HG02623 (cell line): ENCODE measurements around the gene SLC10A7.
"Not testable (repeated sequence)": the region's sequence is repeated elsewhere in the genome, so short reads cannot be mapped to it uniquely, and the experiment has no call there.

Experiments used
- ATAC-seq: cut with Tn5 transposase; IDR thresholded peaks from one replicate; pipeline ENCODE4 v1.9.1; 2021; ENCODE audit warnings: moderate library complexity; ENCODE audit not compliant: unreplicated experiment

The SLC10A7 gene

GRCh38 chr4:146368209-146368608, 153.5 kb downstream of the SLC10A7 start:
- no peak for ATAC-seq

DNA sequence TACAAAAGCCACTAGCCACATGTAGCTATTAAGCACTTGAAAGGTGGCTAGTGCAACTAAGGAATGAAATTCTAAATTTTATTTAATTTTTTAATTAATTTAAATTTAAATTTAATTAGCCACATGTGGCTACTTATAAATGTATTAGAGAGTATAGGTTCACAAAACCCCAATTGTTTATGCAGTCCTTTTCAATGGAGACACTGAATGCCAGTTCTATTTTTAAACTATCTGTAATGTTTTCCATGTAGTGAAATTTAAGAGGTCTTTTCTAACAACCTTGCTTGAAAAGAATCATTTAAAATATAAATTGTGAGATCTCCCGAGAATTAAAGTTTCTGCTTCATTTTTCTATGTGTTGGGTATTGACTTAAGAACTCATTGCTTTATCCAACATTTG, 154.4 kb downstream of the SLC10A7 start:
- no peak for ATAC-seq

DNA sequence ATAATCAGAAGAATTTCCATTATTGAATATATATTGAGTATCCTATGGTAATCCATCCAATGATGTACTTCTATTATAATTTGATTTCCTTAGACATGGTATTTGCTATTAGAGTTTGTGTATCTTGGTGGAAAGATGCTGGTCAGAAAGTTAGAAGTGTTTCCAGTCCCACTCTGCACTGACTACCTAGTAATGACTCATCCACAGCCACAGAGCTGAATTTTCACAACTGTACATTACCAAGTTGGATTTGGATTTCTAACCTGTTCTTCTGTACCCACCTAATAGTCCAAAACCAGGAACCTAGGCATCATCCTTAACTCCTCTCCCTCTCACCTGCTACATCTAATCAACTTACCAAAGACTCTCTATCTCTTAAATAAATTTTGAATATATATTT, 162.0 kb downstream of the SLC10A7 start:
- no peak for ATAC-seq

GRCh38 chr4:146350114-146350513, 171.6 kb downstream of the SLC10A7 start:
- not testable (repeated sequence) for ATAC-seq

DNA sequence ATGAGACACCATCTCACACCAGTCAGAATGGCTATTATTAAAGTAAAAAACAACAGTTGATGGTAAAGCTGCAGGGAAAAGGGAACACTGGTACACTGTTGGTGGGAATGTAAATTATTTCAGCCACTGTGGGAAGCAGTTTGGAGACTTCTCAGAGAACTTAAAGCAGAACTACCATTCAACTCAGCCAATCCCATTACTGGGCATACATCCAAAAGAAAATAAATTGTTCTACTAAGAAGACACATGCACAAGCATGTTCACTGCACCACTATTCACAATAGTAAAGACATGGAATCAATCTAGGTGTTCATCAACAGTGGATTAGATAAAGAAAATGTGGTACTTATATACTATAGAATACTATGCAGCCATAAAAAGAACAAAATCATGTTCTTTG, 172.4 kb downstream of the SLC10A7 start:
- ATAC-seq: no peak

- no peak for ATAC-seq
Observed at GRCh38 chr4:146347822-146348221, 173.9 kb downstream of the SLC10A7 start.

GRCh38 chr4:146346276-146346675, 175.5 kb downstream of the SLC10A7 start:
- no peak for ATAC-seq

GRCh38 chr4:146343776-146344175, 178.0 kb downstream of the SLC10A7 start:
- ATAC-seq: no peak

DNA sequence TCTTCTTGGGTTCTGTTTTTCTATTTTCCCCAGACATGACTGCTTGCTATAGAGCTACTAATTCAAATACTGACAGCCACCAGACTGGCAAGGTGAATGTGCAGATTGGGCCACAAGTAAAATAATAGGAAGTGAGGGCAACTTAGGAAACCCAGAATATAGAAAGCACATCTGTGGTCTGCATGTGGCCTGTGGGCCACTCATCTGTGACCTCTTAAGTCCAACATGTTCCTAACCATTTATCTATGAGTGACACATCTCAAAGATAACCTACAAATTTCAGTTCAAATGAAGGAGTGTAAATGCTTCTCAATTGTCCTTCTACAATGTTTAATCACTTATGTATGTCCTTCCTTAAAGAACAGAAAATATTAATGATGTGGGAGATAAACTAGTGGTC, 178.5 kb downstream of the SLC10A7 start:
- peak; percentile 85 for ATAC-seq

DNA sequence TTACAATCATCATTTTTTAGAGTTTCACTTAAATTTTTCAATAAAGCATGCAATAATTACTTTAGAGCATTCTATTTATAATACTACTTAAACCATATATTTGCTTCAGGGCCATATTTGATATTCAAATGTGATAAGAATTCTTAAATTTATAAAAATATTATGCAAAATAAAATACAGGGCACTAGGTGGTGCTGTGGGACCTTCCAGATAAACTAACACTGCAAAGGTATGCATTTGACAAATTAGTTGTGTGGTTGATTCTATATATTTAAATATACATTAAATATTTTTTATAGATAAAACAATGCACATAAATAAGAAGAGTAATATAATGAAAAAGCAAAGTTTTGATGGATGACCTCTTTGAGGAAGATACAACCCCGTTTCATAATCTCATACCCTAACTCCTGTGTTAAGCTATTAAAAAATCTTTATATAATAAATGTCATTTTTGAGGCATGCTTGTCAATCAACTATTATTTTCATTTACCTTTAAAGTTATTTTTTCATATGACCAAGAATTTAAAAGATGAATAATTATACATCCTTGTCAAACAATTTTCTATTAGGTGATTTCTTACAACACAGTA, 179.0 kb downstream of the SLC10A7 start:
- ATAC-seq: no peak

- ATAC-seq: no peak
Observed at GRCh38 chr4:146340798-146341197, 180.9 kb downstream of the SLC10A7 start.

GRCh38 chr4:146338512-146338911, 183.2 kb downstream of the SLC10A7 start:
- ATAC-seq: no peak

GRCh38 chr4:146336410-146336807, 185.3 kb downstream of the SLC10A7 start:
- ATAC-seq: no peak

DNA sequence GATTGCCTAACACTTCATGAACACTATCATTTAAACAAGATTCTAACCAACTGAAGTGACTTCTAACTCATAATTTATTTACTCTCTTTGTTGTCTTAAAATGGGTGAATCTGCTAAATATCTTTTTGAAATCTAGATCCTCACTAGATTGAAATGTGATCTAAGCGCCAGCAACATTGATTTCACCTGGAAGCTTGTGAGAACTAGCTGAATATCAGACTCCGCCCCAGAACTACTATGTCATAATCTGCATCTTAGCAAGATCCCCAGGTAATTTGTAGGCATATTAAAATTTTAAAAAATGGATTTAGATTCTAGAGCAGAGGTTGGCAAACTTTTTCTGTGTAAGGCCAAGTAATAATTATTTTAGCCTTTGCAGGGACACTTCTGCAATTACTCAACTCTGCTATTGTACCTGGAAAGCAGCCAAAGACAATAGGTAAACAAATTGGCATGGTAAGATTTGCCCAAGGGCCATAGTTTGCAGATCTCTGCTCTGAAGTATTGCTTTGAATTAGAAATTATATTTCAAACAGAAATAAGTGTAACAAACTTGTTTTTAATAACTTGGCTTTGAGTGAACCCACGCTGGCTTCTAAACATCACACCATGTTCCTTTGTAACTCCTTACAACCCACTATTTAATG, 185.9 kb downstream of the SLC10A7 start:
- ATAC-seq: no peak

DNA sequence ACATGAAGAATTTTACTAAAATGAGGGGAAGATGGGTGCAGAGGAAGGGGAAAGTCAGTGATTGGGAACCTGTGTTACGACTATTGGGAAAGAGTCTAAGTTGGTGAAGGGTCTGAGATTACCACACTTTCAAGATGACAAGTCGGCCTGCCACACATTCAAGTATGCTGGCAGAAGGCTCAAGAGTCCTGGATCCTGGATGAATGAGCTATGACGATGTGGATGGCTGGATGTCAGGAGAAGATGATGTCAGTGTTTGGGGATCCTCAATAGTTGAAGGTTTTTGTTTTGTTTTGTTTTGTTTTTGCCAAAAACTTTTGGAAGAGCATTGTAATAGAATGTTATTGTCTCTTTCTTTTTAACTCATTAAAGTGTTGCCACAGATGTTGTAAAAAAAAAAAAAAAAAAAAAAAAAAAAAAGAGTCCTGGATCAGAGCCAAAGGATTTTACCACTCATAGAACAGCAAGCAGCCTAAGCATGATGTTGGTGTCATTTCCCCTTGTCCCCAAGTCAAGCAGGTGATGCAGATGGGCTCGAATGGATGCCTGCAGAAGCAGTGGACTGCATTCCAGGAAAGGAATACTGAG, 186.8 kb downstream of the SLC10A7 start:
- ATAC-seq: no peak

DNA sequence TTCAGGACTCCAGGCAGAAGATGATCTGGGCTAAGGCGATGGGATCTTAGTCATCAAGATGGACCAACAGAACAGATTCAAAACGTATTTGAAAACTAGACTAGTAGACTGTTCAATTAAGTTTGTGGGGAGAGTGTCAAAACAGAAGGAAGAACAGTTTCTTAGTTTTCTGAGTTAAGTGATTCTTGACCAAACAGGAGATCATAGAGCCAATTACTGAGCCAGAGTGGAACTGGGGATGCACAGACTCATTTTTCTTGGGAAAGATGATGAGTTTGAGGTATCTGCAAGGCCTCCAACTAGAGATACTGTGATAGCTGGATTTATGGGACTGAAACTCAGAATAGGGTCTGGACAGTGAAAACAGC, 187.9 kb downstream of the SLC10A7 start:
- ATAC-seq: no peak

DNA sequence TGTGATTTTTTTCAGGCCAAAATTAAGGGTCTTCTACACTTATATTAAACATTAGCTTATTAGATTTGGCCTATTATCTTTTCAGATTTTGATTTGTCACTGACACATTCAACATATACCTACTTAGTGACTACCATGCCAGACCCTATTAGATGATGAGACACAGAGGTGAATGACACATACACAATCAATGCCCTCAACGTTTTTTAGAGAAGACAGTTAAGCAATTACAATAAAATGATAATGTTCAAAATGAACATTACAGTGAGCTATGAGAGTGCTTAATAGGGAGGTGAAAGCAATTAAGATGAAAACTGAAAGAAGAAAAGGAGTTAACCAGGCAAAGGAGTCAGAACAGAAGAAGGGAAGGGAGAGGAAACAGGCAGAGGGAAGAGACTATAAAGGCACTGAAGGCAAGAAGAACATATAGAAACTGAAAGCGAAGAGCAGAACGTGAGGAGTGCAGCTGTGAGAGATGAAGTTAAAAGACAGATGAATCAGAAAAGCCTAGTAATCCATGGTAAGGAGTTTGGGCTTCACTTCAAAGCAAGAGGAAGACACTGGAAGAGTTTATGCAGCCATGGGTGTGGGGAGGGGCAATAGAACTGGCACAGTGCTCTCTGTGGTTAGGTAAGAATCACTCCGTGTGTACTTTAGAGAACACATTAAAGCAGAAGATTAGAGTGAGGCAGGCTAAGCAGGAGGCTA, 188.4 kb downstream of the SLC10A7 start:
- peak; percentile 92 for ATAC-seq

- no peak for ATAC-seq
Observed at GRCh38 chr4:146330392-146330791, 191.3 kb downstream of the SLC10A7 start.

DNA sequence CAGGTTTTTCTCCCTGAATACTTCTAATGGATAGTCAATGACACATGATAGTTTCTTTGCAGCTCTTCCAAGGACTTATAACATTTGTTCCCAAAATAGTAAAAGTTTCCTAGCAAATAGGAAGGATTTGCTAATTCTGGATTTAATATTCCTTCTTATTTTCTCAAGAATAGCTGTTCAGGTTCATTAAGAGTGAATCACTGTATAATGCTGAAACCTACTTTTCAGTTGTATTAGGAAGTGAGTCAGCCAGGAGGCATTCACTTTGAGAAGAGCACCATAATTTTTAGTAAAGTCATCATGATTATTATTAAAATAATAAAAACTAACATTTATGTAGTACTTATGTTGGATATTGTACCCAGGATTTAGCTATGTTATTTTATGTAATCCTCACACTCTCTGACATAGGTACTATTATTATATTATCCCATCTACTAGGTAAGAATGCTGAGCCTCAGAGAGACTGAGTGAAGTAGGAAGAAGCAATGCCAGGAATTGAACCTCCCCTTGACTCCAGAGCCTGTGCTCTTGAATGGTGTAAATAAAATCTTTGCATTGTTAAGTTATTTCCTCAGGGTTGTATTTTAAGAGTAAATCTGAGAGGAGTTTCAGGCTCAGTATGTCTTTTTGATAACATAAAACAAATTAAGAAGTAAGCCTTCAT, 192.6 kb downstream of the SLC10A7 start:
- no peak for ATAC-seq

- ATAC-seq: no peak
Observed at GRCh38 chr4:146327859-146328650, 193.7 kb downstream of the SLC10A7 start.

DNA sequence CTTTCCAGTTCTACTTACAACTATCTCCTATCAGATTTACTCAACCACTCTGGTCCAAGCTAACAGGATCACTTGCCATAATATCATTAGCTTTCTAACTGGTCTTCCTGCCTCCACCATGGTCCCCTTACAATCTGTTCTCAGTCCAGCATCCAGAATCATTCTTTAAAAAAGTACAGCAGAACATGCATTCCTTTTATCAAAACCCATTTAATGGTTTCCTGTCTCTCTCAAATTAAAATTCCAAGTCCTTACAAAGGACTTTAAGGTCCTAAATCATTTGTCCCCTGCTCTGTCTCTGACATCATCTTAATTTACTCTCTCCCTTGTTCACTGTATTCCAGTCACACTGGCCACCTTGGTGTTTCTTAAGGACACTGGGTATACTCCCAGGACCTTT, 202.8 kb downstream of the SLC10A7 start:
- no peak for ATAC-seq
